Subcutaneous adipose tissue (tissue), 4 donors: ENCODE measurements around the gene JOSD1. TPM values are rescaled to one million over a fixed set of nuclear protein-coding genes. Genes with fewer than 3 reads are reported as not detected.

Experiments
- CTCF ChIP-seq: fragments of 450-650 bp; IDR thresholded peaks from one replicate; pipeline ENCODE4 v1.5.1; 2016; ENCODE audit warnings: low read depth, mild to moderate bottlenecking, control low read depth, antibody characterized with exemption, moderate library complexity
- total RNA-seq, 4 donors: library from RNA; depleted of rRNA; stranded (reverse); fragments of >200 nt; gene quantifications; one replicate each; pipeline ENCODE4 v1.1.0, GENCODE V29; 2016

The JOSD1 gene
- total RNA-seq, 4 donors from 2014 or later, result 35.9 to 59.2 (median 50.0) TPM

- TF ChIP-seq CTCF, result no peak
These were observed 25.3 kb upstream of the JOSD1 start for GRCh38 chr22:38725900-38726655.

GRCh38 chr22:38724926-38725571 is 24.3 kb upstream of the JOSD1 start:
- no peak for TF ChIP-seq CTCF

- TF ChIP-seq CTCF, result no peak
These were observed 23.4 kb upstream of the JOSD1 start for GRCh38 chr22:38724176-38724575.

DNA sequence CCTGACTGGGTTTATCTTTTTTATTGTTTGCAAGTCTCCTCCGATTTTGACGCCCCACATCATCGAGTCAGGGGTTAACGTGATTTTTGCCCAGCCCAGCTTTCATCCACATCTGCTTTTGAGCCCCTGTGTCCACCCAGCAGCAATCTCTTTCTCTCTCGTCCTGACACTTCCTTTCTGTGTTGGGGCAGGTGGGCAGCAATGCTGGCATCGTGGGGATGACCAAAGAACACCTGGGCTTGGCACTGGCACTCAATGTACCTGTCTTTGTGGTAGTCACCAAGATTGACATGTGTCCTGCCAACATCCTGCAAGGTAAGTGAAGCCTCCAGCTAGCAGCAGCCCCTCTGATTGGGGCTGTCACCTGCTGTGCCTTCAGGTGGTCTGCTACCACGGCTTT is 20.8 kb upstream of the JOSD1 start:
- no peak for TF ChIP-seq CTCF

DNA sequence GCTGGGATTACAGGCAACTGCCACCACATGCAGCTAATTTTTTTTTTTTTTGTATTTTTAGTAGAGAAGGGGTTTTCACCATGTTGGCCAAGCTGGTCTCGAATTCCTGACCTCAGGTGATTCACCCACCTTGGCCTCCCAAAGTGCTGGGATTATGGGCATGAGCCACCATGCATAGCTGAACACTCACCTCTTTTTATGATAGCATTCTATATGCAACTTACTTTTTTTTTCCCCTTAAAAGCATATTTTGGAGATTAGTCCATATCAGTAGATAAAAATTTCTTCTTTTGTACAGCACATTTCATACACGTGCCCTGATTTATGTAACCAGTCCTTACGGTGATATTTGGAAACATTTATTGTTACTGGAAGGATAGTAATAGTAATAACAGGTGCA is 19.6 kb upstream of the JOSD1 start:
- no peak for TF ChIP-seq CTCF

DNA sequence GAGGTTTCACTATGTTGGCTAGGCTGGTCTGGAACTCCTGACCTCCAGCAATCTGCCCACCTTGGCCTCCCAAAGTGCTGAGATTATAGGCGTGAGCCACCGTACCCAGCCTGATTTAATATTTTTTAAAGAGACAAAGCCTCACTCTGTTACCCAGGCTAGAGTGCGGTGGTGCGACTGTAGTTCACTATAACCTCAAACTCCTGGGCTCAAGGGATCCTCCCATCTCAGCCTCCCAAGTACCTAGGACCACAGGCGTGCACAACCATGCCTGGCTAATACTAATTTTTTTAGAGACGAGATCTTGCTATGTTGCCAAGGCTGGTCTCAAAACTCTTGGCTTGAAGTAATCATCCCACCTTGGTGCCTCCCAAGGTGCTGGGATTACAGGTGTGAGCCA is 18.5 kb upstream of the JOSD1 start:
- TF ChIP-seq CTCF, result no peak

DNA sequence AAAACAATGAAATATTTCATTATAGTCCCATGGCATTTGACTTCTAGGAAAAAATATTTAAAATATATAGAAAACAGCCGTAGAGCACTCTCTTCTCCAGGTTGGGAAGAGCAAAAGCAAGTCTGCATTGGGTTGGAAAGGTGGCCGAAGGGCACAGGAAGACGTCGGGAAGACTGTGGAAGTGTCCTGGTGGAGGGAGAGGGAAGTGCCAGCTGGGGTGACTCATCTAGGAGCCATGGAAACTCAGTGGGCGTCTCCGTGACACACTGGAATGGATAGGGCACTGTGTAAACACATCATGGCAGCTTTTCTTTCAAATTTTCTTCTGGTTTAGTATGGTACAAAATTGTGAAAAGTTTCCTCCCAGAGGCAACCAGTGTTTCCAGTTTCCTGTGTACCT is 17.7 kb upstream of the JOSD1 start:
- no peak for TF ChIP-seq CTCF
